Suppressor macrophage (primary cell): ENCODE data around the gene PLEKHG4.

Source experiments
- DNase-seq, 4 experiments: peaks; one replicate each; pipeline ENCODE4 v3.0.0-alpha.2; 2020 to 2022

Gene PLEKHG4

DNA sequence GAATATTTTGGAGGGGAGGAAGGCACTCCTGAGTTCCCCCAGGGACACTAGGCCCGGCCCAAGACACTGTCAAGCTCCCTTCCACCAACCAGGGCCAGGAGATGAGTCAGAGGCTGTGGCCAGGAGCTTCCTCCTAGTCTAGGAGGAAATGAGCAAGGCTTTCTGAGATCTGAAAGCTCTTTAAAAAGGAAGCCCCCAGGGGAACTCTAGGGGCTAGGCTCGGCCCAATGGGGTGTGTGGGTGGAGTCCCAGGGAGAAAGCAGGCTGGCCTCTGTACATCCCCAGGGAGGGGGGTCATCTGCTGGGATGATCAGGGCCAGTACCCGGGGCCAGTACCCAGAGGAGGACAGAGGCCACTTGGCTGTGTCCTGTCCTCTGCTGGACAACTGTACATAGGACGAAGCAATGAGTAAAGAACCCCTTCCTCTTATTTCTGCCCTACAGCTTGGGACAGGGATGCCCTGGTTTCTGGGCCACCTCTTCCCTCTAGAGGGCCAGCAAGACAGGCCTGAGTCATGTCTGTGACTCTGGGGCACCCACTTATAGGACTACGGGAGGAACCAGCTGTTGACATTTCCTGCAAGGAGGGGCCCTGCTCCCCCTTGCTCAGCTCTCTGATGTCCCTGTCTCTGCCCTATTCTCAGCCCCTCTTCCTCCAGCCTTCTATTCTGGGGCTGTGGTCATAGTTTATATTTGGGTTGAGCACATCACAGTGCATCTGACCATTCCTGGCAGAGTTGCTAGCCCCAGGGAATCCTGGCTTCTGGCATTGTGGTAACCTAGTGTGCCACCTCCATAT lies 34.7 kb upstream of the PLEKHG4 start:
- peak; percentile 91 to 98 (median 96) for DNase-seq

DNA sequence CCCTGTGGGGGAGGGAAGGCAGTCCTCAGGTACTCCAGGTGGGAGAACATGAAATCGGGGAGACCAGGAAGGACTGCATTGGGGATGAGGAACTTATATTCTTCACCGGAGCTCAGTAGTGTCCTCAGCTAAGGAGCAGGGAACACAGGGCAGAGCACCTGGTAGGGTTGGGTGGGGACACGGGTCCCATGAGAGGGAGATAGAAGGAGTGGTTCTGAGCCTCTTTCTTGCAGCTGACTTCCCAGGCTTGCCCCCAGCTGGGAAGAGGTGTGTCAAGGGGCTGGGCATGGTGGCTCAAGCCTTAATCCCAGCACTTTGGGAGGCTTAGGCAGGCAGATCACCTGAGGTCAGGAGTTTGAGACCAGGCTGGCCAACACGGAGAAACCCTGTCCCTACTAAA lies 34.1 kb upstream of the PLEKHG4 start:
- no peak for DNase-seq

DNA sequence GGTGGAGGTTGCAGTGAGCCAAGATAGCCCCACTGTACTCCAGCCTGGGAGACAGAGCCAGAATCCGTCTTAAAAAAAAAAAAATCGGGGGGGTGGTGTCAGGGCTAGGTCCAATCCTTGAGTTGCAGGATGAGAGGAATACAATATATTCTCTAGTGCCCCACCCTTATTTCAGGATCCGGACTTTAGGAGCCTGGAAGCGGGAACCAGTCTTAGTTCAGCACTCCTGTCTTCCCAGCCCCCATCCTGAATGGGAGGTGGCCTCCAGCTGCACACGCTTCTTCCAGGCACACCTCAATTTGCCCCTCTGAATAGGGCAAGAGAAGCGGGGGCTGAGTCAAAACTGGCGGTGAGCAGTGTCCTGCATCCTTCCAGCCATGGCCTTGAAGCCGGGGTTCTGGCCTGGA lies 33.7 kb upstream of the PLEKHG4 start:
- no peak for DNase-seq

DNA sequence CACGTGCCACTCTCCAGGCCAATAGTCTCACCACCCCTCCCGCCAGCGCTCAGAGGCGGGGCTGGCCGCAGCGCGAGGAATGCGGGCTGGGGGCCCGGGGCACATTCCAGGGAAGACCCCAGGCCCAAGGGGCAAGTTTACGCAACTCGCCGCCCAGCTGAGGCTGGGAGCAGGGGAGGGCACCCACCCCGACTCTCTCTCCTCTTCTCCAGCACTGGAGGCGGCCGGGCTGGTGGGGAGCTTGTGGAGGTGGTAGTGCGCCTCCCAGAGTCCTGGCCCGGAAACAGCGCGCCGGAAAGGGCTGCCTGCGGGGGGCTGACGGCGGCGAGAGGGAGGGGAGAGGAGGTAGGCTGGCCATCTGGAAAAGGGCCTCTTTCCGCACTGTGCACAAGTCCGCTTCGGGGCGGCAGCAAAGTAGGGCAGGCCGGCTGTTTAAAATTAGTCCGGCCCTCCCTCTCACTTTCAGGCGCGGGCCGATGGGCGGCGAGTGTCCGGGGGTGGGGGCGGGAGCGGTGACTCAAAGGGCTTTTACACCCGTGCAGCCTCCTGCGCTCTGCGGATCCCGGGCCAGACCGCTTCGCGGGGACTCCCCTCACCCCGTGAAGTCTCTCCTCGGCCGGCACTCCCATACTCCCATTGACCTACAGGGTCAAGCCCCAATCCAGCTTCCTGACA lies 33.1 kb upstream of the PLEKHG4 start:
- DNase-seq = peak; percentile 64 to 88 (median 82)

DNA sequence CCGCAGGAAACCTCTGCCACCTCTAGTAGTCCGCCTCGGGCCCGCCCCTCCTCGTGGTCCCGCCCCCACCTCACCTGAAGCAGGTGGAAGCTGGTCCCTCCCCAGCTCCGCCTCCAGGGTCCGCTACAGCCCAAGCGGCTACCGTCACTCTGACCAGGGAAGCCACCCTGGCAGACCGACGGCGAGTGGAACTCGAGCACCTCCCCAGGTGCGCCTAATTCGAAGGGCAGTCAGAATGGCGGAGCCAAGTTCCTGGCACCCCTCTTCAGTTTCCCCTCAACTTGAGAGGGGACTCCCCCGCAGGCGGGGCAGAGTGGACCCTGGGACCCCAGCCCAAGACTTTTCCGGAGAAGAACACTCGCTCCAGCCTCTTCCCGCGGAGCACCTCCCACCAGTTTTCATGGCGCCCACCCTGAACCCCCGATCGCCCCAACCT lies 32.6 kb upstream of the PLEKHG4 start:
- no peak for DNase-seq

DNA sequence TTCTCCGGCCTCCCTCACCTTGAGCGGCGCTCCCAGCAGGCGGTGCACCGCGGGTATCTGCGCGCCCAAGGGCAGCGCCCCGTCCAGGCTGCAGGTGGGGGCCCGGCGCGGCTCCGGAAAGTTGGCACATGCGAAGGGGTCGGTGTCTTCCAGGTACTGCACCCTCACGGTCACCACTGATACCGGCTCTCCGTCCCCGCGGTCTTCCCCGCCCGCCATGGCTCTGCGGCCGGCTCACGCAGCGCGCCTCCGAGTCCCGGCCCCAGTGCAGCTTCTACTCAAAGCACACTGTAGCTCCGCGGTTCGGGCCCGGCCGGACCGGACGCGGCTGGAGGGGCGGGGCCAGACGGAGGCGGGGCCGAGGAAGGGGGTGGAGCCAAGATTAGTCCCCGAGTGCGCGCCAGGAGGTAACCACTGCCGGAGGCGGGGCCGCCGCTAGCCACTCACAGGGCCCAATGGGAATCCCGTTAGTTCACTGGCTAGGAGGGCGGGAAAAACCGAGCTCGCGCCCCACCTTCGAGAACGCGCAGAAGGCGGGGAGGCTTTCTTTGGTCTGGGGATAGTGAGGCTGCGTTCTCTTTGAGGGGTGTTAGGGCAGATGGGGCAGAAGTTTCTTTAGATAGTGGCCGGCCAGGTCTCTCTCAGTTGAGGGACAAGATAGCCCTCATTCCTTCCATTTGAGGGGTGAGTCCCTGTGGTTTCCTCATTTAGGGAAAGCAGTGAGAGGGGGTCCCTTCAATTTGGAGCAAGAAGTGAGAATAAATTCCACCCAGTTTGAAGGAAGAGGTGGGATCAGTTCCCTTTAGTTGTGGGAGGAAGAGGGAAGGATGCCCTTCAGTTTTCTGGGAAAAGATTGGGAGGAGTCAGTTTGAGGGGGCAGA lies 31.9 kb upstream of the PLEKHG4 start, which contains the start of gene FHOD1:
Gene FHOD1 (minus strand): TSS at position 290 of the 881 bp plus-strand sequence. CDS start 71 bp downstream, at position 219.
- DNase-seq = peak; percentile 97 to 99 (median 98)

DNA sequence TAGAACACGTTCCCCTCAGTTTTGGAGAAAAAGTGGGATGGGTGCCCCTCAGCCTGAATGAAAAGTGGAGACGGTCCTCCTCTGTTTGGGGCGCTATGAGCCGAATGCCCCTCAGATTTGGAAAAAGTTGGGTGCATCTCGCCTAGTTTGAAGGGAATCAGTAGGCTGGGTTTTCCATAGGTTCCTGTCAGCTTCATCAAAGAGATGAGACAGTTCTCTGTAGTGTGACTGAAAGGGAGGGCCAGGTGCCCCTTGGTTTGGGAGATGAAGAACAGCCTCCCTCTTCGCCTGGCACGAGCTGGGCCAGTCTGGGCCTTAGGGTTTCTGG lies 31.3 kb upstream of the PLEKHG4 start:
- no peak for DNase-seq

DNA sequence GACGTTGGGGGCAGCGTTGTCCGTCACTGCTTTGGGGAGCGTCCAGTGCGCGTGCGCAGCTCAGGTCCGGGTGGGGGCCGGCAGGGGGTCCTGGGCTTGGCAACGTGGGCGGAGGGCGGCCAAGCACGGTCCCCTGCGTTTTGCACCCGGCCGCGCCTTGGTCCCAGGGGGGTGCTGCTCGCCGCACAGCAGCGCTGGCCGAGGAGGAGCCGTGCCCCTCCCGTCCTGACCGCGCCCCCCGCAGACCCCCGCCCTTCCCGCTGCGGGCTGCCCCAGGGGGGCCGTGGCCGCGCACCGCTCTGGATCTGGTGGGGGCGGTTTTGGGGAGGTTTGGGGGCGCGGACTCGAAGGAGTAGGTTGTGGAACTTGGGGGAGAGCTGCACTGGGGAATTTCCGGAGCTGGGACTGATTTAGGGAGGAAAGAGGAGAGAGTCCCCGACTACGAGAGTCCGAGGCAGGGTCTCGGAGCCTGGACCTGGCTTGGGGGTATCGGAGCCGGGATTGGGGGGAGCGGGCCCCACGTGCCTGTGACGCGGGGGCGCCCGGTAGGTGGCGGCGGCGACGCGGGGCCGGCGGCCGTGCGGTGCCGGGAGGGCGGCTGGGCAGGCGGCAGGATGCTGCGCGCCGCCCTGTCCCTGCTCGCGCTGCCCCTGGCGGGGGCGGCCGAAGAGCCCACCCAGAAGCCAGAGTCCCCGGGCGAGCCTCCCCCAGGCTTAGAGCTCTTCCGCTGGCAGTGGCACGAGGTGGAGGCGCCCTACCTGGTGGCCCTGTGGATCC lies 30.7 kb upstream of the PLEKHG4 start, which contains the start of gene SLC9A5:
Gene SLC9A5 (plus strand): TSS at position 579 of the 777 bp plus-strand sequence. CDS start 36 bp downstream, at position 615.
- DNase-seq = peak in 2 of 4 experiments; percentile 23 to 43

DNA sequence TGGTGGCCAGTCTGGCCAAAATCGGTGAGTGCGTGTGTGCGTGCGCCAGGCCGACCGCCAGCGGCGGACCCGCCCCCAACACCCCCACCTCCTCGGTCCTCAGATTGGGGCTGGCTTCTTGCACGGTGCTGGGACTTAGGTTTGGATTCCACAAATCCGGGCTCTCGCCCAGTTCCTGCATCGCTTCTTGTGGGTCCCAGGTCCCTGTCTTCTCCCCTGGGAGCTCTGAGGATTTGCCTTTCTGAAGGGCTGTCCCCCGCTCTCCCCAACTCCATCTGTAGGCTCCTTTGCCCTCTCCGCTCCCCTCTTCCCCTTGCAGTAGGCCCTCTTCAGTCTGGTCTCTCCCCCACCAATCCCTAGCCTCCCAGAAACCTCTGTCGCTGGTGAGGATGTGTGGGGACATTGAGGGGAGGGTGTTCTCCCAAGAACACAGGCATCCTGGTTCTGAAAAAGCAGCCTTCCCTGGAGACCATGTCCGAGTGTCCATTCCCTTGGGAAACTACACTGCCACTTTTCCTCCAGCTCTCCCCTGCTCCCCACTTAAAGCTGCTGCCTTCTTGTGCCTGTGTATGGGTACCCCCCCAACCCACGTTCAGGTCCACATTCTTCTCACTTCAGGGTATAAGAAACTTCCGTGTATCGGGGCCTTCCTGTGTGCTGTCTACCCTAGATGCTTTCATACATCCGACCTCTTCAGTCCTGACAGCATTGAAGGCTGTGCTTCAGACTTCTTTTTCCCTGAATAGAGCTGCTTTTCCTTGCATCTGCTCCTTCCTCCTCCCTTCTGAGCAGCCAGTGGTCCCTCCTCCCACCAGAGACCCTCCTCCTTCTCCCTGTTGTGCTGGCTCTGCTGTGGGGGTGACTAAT lies 29.9 kb upstream of the PLEKHG4 start:
- no peak for DNase-seq

DNA sequence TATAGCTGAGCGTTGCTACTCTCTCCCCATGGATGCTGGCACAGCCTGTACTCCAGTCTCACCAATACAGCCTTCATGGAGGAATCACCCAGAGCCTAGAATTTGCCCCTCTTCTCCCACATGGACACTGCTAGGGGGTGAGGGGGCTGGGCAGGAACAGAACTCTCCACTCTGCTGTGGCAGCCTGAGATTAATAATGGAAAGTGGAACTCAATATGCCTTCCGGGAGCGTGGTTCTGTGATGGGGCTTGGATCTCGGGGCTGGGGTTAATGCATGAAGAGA lies 29.3 kb upstream of the PLEKHG4 start:
- no peak for DNase-seq

DNA sequence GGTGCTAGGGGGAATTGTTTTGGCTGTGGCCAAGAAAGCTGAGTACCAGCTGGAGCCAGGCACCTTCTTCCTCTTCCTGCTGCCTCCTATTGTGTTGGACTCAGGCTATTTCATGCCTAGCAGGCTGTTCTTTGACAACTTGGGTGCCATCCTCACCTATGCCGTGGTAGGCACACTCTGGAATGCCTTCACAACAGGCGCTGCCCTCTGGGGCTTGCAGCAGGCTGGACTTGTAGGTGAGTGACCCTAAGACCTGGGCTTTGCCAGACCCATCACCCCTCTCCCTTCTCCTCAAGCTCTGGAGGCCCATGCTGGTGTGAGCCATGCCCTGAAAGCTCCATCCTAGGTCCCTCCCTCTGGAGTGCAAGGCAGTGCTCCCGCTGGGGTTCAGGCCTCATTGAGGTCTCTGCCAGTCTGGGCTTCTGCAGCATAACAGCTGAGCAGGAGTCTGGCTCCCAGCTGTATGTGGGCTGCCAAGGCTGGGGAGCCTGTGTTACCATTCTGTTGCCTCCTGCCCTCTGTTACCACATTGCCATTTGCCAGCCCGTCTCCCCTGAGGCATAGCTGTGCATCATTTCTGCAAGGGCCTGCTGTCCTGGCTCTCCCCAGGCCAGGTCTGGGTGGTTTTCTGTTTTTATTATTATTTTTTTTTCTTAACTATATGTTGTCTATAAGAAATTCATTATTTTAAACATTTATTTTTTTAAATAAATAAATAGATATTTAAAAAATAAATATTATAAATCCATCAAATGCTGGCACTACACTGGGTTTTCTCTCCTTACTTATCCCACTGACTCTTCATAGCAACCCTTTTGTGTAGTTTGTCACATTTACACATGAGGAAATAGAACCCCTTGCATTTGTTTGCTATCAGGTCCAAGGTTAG lies 26.5 kb upstream of the PLEKHG4 start:
- no peak for DNase-seq

DNA sequence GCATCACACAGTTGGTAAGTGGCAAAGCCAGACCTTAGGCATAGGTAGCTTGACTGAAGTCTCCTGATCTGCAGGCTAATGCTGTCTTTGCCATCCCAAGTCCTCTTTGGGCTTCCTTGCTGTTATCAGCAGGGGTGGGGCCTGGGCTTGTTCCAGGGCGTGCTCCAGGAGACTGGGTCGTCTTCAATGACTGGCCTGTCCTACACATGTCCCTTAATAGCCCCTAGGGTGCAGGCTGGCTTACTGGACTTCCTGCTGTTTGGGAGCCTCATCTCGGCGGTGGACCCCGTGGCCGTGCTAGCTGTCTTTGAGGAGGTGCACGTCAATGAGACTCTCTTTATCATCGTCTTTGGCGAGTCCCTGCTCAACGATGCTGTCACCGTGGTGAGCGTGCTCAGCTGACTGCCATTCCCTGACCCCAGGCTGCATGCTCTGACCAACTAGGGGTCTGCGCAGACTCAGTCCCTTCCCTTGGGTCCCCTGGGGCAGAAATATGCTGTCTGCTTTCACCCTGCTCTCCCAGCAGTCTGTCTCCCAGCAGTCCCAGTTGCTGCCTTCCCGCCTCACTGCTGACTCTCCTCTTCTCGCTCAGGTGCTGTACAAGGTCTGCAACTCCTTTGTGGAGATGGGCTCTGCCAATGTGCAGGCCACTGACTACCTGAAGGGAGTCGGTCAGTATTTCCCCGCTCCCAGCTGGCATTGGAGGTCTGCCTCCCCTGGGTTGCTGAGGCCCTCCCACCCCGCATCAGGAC lies 24.4 kb upstream of the PLEKHG4 start:
- no peak for DNase-seq

DNA sequence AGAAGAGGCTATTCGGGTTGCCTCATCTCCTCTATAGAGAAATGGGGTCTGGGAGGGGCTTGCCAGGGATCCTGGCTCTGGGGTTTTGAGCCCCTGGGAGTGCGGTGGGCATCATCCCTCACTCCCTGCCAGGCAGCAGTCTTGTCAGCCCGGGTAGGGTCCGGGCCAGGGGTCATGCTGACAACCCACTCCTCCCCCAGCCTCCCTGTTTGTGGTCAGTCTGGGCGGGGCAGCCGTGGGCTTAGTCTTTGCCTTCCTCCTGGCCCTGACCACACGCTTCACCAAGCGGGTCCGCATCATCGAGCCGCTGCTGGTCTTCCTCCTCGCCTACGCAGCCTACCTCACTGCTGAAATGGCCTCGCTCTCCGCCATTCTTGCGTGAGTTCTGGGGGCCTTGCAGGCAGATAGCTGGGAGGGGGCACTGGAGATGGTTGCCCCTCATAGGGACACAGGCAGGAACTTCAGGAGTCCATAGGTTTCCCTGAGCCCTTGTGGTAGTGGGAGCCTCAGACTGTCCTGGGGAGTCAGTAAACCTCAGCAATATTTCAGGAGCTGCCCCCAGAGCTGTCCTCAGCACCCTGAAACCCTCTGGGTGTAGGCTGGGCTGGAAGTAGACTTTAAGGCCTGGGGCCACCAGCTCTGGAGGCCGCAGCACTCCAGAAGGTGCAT lies 23.6 kb upstream of the PLEKHG4 start:
- DNase-seq = no peak

DNA sequence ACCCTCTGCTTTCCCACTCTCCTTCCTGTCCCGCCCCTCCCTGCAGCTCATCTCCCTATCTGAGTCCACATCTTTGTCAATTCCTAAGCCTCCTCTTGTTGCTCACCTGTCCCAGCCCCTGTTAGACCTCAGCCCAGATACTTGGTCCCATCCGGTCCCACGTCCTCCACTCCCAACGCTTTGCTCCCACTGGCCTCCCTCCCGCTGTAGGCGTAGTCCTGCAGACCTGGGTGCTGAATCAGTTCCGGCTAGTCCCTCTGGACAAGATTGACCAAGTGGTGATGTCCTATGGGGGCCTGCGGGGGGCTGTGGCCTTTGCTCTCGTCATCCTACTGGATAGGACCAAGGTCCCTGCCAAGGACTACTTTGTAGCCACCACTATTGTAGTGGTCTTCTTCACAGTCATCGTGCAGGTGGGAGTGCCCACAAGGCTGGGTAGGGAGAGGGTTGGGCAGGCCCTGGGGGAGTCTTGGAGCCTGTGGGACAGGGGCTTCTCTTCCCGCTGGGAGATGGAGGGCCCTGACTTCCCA lies 22.6 kb upstream of the PLEKHG4 start:
- DNase-seq = no peak

DNA sequence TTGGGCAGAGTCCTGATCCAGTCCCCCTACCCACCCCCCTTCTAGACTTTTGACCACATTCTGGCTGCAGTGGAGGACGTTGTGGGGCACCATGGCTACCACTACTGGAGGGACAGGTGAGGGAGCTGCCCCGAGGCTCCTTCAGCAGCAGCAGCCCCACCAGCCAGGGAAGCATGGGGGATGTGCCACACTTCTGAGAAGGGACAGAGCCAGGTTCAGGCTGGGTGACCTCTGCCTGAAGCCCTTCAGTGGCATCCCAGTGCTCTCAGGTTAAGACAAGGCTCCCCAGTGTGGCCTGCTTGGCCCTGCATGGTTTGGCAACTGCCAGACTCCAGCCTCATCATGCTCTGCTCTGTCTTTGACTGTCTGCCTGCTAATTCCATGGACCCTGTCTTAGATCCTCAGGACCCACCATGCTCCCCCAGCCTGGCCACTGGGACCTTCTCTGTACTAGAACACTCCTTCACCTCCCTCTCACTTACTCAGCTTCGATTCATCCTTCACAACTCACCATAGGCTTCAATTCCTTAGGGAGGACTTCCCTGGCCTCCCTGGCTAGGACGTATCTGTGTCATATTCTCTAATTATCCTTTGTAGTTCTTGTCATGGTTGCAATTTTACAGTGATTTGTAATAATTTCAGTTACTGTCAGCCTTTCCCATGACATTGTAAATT lies 21.7 kb upstream of the PLEKHG4 start:
- DNase-seq = no peak

DNA sequence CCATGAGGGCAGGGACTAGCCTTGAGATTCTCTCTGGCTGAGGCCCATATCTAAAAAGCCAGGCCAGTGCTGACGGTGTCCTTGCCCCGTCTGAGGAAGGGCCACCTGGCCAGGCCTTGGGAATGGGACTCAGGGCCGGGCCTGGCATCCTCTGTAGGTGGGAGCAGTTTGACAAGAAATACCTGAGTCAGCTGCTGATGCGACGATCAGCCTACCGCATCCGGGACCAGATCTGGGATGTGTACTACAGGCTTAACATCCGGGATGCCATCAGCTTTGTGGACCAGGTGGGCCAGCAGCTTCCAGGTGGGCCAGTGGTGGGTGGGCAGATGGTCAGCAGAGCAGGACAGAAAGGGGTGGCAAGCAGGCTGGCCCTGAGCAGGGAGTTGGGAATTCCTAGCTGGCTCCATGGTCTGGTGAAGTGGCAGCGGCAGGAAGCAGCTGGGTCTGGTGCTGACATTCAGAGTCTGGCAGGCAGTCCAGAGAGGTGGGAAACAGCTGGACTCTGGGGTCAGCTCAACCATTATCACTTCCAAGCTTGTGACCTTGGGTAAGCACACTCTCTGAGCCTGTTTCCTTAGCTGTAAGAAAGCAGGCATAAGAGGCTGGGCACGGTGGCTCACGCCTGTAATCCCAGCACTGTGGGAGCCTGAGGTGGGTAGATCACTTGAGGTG lies 21.0 kb upstream of the PLEKHG4 start:
- no peak for DNase-seq

DNA sequence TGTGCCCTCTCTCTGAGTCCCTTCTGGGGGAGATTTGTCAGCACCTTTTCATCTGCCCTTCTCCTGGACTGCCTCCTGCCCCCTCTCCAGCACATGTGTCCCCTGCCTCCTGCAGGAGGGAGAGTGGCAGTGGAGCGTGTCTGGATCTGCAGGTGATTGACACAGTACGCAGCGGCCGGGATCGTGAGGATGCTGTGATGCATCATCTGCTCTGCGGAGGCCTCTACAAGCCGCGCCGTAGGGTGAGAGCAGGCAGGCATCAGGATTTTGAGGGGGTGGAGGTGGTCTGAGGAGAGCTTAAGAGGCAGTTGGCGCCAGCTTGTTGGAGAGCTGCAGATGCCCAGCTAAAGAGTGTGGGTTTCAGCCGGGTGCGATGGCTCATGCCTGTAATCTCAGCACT lies 19.6 kb upstream of the PLEKHG4 start:
- no peak for DNase-seq
